Activated naive CD8-positive, alpha-beta T cell treated with anti-CD3 and anti-CD28 coated beads, Interleukin-2, amount 10 ng/mL, durations not matched to agents 7 days and 5 days (primary cell): Measurements from ENCODE around the gene LRRC14B. TPM values are rescaled to one million over a fixed set of nuclear protein-coding genes. Genes with fewer than 3 reads are reported as not detected.

Source experiments
- ATAC-seq: fragments of 150-1000 bp; cut with Tn5 transposase; one replicate; pipeline ENCODE4 v1.10.0; 2021; ENCODE audit warnings: low read depth, moderate library complexity
- POLR2A ChIA-PET: fragments of 350-600 bp; sonication (Branson Sonifier 250); formaldehyde crosslinking; loops from one replicate; lab custom pipeline; 2021; ENCODE audit warnings: antibody characterized with exemption; lab: Charles Lee
- DNase-seq: peaks from one replicate; pipeline ENCODE4 v3.0.0; 2021
- H3K27ac Mint-ChIP-seq: one replicate; pipeline ENCODE4 v1.8.0; 2022; ENCODE audit warnings: mild to moderate bottlenecking, mixed read lengths
- H3K27me3 Mint-ChIP-seq: one replicate; pipeline ENCODE4 v1.8.0; 2022; ENCODE audit warnings: mild to moderate bottlenecking, moderate library complexity, mixed read lengths
- H3K36me3 Mint-ChIP-seq: one replicate; pipeline ENCODE4 v1.8.0; 2021; ENCODE audit warnings: mild to moderate bottlenecking, mixed read lengths
- H3K4me1 Mint-ChIP-seq: one replicate; pipeline ENCODE4 v1.8.0; 2021; ENCODE audit warnings: mixed read lengths
- H3K4me3 Mint-ChIP-seq: one replicate; pipeline ENCODE4 v1.8.0; 2022; ENCODE audit warnings: mild to moderate bottlenecking, moderate library complexity, mixed read lengths
- H3K9me3 Mint-ChIP-seq: one replicate; pipeline ENCODE4 v1.8.0; 2021; ENCODE audit warnings: mixed read lengths
- total RNA-seq, 2 experiments: library from RNA; stranded (reverse); gene quantifications; one replicate each; pipeline ENCODE4 v1.2.3, GENCODE V29; 2021

LRRC14B gene
- total RNA-seq, 2 experiments from 2014 or later, result 0.37 to 0.44 TPM

- POLR2A ChIA-PET, result no interaction called here
- no peaks in the 10 kb centered on the region for H3K36me3 Mint-ChIP-seq
- H3K9me3 Mint-ChIP-seq, result no peaks in the 10 kb centered on the region
- no peak overlapping the region for H3K4me3 Mint-ChIP-seq
- ATAC-seq (no peak), DNase-seq (no peak)
- no peaks in the 10 kb centered on the region for H3K4me1 Mint-ChIP-seq
- H3K27ac Mint-ChIP-seq, result no peak overlapping the region
- H3K27me3 Mint-ChIP-seq, result no peaks in the 10 kb centered on the region
Measured at GRCh38 chr5:173392-174290, 17.7 kb upstream of the LRRC14B start.

DNA sequence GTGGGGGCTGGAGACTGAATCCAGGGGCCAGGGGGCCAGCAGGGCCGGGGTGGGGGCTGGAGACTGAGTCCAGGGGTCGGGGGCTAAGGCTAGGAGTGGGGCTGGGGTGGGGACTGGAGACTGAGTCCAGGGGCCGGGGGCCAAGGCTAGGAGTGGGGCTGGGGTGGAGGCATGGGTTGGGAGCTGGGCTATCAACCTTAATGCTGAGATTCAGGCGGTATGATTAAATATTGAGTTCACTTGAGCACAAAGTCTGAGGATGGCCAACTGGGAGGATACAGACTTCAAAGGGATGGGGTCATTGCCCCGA, 17.0 kb upstream of the LRRC14B start:
- no peak overlapping the region for H3K27ac Mint-ChIP-seq
- H3K36me3 Mint-ChIP-seq, result no peaks in the 10 kb centered on the region
- no peak overlapping the region for H3K4me3 Mint-ChIP-seq
- H3K9me3 Mint-ChIP-seq, result no peaks in the 10 kb centered on the region
- H3K4me1 Mint-ChIP-seq, result no peaks in the 10 kb centered on the region
- no peak for DNase-seq
- no peak for ATAC-seq
- H3K27me3 Mint-ChIP-seq, result no peaks in the 10 kb centered on the region
- POLR2A ChIA-PET, result no interaction called here

DNA sequence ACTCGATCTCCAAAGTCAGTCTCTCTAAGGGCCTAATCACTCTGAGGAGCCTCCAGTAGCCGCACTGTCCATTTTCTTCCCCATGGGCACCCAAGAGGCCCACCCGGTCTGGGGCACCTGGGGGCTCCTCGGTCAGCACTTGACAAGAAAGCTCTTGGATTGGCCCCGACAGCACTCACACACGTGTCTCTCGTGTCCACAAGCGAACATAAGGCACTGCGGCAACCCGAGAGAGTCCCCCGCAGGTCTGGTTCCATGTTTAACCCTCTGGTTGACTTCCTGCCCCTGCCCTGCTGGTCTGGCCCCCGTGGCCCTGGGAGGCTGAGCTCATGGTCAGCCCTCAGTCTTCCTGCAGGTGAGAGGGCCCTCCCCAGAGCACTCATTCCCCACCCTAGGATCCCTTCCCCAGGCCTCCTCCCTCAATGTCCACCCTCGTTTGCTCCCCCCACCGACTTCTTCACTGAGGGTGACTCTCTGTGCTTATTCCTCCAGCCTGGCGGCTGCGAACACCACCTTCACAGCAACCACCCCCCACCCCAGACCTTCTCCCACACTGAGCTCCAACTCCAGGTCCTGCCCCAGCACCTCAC, 16.3 kb upstream of the LRRC14B start:
- Mint-ChIP-seq H3K9me3 (no peaks in the 10 kb centered on the region), H3K4me1 (no peaks in the 10 kb centered on the region), H3K27ac (no peak overlapping the region), H3K36me3 (no peaks in the 10 kb centered on the region), H3K4me3 (no peak overlapping the region), H3K27me3 (no peaks in the 10 kb centered on the region)
- peak; percentile 15 for DNase-seq
- POLR2A ChIA-PET, result no interaction called here
- ATAC-seq, result no peak

- H3K27me3 Mint-ChIP-seq, result no peaks in the 10 kb centered on the region
- H3K4me1 Mint-ChIP-seq, result no peaks in the 10 kb centered on the region
- no peaks in the 10 kb centered on the region for H3K36me3 Mint-ChIP-seq
- H3K4me3 Mint-ChIP-seq, result no peak overlapping the region
- H3K9me3 Mint-ChIP-seq, result no peaks in the 10 kb centered on the region
- no peak overlapping the region for H3K27ac Mint-ChIP-seq
- POLR2A ChIA-PET, result no interaction called here
- ATAC-seq (no peak), DNase-seq (no peak)
Measured at GRCh38 chr5:176296-176823, 14.9 kb upstream of the LRRC14B start.

DNA sequence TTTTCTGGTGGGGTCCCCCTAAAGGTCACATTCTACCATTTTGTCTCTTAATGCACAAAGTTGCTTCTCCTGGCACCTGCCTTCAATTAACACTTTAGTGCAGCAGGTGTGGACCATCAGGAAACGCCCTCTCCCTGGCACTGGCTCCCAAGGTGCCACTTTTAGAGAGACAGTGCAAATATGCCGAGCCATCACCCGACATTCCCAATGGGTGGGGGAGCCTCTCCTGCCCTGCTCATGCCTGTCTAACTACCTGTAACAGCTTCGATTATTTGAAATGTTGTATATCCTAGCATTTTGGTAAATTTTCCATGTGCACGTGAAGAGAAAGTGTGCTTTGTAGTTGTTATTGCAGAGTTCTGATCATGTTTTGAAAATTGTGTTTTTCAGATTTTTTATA, 13.2 kb upstream of the LRRC14B start:
- Mint-ChIP-seq H3K4me3 (no peak overlapping the region), H3K27me3 (no peaks in the 10 kb centered on the region), H3K9me3 (no peaks in the 10 kb centered on the region), H3K27ac (no peak overlapping the region), H3K4me1 (no peaks in the 10 kb centered on the region), H3K36me3 (no peaks in the 10 kb centered on the region)
- ATAC-seq (no peak), DNase-seq (no peak)
- POLR2A ChIA-PET, result no interaction called here

- no peak for DNase-seq
- no peaks in the 10 kb centered on the region for H3K27me3 Mint-ChIP-seq
- H3K36me3 Mint-ChIP-seq, result no peaks in the 10 kb centered on the region
- H3K4me1 Mint-ChIP-seq, result no peaks in the 10 kb centered on the region
- H3K27ac Mint-ChIP-seq, result no peak overlapping the region
- H3K4me3 Mint-ChIP-seq, result no peak overlapping the region
- no peaks in the 10 kb centered on the region for H3K9me3 Mint-ChIP-seq
- POLR2A ChIA-PET, result no interaction called here
- ATAC-seq, result no peak
Measured at GRCh38 chr5:179401-179800, 11.9 kb upstream of the LRRC14B start.

- POLR2A ChIA-PET, result no interaction called here
- H3K36me3 Mint-ChIP-seq, result no peaks in the 10 kb centered on the region
- no peak overlapping the region for H3K4me3 Mint-ChIP-seq
- no peaks in the 10 kb centered on the region for H3K9me3 Mint-ChIP-seq
- no peaks in the 10 kb centered on the region for H3K4me1 Mint-ChIP-seq
- H3K27ac Mint-ChIP-seq, result no peak overlapping the region
- no peaks in the 10 kb centered on the region for H3K27me3 Mint-ChIP-seq
- no peak for ATAC-seq
- no peak for DNase-seq
Measured at GRCh38 chr5:180286-180918, 10.9 kb upstream of the LRRC14B start.

DNA sequence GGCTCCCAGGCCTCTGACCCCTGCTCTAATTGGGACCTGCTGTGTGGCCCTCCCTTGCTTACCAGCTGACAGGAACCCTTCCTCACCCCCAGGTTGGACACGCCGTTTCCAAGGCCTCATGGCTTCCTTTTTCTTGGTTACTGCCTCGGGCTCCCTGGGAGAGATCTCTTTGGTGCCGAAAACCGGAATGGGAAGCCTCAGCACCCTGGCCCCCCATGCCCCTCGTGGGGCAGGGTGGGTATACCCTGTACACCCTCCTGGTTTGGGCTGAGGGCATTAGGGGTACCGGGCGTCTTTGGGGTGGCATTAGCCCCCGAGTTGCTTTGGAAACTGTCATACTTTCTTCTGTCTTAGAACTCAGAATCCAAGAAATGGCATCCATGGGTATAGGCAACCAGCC, 10.1 kb upstream of the LRRC14B start:
- H3K9me3 Mint-ChIP-seq, result no peaks in the 10 kb centered on the region
- POLR2A ChIA-PET, result no interaction called here
- no peaks in the 10 kb centered on the region for H3K4me1 Mint-ChIP-seq
- DNase-seq (no peak), ATAC-seq (no peak)
- no peak overlapping the region for H3K4me3 Mint-ChIP-seq
- H3K27me3 Mint-ChIP-seq, result no peaks in the 10 kb centered on the region
- no peak overlapping the region for H3K27ac Mint-ChIP-seq
- H3K36me3 Mint-ChIP-seq, result no peaks in the 10 kb centered on the region

- no peak overlapping the region for H3K4me3 Mint-ChIP-seq
- H3K9me3 Mint-ChIP-seq, result no peaks in the 10 kb centered on the region
- ATAC-seq (no peak), DNase-seq (no peak)
- H3K36me3 Mint-ChIP-seq, result no peaks in the 10 kb centered on the region
- no peak overlapping the region for H3K27ac Mint-ChIP-seq
- no peaks in the 10 kb centered on the region for H3K4me1 Mint-ChIP-seq
- H3K27me3 Mint-ChIP-seq, result no peaks in the 10 kb centered on the region
- POLR2A ChIA-PET, result no interaction called here
Measured at GRCh38 chr5:181566-181965, 9.7 kb upstream of the LRRC14B start.

DNA sequence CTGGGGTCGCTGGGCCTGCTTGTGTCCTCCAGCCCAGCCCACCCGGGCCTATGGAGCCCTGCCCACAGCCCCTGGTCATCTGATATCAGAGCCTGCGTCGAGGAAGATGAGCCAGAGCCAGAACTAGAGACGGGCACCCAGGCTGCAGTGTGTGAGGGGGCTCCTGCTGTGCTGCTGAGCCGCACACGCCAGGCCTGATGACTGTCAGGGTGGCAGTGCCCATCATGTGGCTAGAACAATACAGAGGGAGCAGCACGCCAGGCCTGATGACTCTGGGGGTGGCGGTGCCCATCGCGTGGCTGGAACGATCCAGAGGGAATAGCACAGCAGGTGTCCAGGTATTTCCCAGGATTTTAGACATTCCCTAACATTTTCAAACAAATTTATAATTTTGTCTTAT, 9.2 kb upstream of the LRRC14B start:
- ATAC-seq, result no peak
- Mint-ChIP-seq H3K9me3 (no peaks in the 10 kb centered on the region), H3K27me3 (no peaks in the 10 kb centered on the region), H3K4me1 (no peaks in the 10 kb centered on the region), H3K4me3 (no peak overlapping the region), H3K27ac (no peak overlapping the region), H3K36me3 (no peaks in the 10 kb centered on the region)
- DNase-seq, result no peak
- POLR2A ChIA-PET, result no interaction called here

DNA sequence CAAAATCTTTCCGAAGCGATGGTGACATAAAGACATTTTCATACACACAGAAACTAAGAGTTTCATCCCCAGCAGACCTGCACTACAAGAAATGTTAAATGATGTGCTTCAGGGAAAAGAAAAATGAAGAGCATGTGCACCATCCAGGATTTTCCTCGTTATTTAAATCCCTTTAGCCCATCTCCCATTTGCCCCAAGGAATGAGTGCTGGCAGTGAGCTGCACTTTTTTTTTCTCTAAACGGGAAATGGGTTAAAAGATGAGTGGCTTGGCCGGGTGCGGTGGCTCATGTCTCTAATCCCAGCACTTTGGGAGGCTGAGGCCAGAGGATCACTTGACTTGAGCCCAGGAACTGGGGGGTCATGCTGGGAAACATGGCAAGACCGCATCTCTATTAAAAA, 6.8 kb upstream of the LRRC14B start:
- POLR2A ChIA-PET, result no interaction called here
- Mint-ChIP-seq H3K27ac (no peak overlapping the region), H3K27me3 (no peaks in the 10 kb centered on the region), H3K4me3 (no peak overlapping the region), H3K4me1 (peaks cover 6% of the 10 kb centered on the region), H3K9me3 (no peaks in the 10 kb centered on the region), H3K36me3 (no peaks in the 10 kb centered on the region)
- no peak for DNase-seq
- ATAC-seq, result no peak

DNA sequence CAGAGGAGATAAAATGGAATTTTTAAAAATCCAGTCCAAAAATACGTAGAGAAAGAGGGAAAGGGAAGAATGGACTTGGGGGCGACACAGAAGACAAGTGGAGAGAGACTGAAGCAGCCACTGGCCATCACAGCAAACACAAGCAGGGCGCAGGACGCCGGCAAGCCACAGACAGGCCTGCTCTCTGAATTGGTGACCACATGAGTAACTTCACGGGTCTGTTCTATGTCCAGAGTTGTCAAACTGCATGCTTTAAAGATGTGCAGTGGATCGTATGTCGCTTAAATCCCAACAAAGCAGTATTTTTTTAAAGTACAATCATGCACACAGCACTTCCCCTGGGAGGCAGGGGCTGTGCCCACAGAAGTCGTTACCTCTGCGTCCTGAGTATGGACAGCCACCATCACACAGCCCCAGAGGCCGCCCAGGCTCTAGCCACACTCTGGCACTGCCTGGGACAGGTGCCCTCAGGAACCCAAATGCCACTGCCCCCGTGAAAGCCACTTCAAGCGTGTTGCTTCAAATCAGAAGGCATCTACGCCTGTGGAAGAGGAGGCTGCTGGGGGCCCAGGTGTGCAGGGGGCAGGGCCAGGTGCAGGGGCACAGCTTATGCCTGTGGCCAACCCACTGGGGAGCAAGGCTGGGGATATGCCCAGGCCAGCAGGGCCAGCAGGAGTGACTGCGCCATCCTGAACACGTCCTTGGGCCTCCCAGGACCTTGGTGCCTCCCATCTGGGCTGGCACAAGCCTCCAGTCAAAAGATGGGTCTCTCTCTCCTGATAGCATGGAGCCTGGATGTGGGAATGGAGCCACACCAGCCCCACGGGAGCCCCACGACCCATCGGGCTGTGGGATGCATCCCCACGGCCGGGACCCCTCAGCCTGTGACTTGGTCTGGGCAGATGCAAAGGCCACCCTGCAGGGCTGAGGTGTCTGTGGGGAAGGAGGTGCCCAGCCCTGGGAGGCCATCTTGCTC, 5.9 kb upstream of the LRRC14B start:
- H3K9me3 Mint-ChIP-seq, result no peaks in the 10 kb centered on the region
- no peak overlapping the region for H3K4me3 Mint-ChIP-seq
- H3K4me1 Mint-ChIP-seq, result peaks cover 8% of the 10 kb centered on the region
- no peaks in the 10 kb centered on the region for H3K27me3 Mint-ChIP-seq
- DNase-seq (no peak), ATAC-seq (no peak)
- no peaks in the 10 kb centered on the region for H3K36me3 Mint-ChIP-seq
- POLR2A ChIA-PET, result no interaction called here
- H3K27ac Mint-ChIP-seq, result no peak overlapping the region
